Stomach (tissue), 4 donors: Measurements from ENCODE around the gene GADD45G.

Experiments
- POLR2A ChIP-seq, 4 donors: fragments of 450-650 bp; IDR thresholded peaks; one replicate each; pipeline ENCODE4 v1.6.1; 2016; ENCODE audit warnings: antibody characterized with exemption in 4 of 4, control low read depth in 2 of 4, mild to moderate bottlenecking in 1 of 4, moderate library complexity in 1 of 4
- POLR2AphosphoS5 ChIP-seq, 3 donors: sonication (generic); formaldehyde crosslinking; IDR thresholded peaks; one replicate each; pipeline ENCODE4 v1.6.1; 2016; ENCODE audit warnings: antibody characterized with exemption in 3 of 3

- TF ChIP-seq POLR2A (IDR thresholded peaks at IDR 0.05) (no peak), POLR2AphosphoS5 (IDR thresholded peaks at IDR 0.05) (no peak)
Measured at GRCh38 chr9:89633404-89633803, 28.6 kb downstream of the GADD45G start.
